ENCODE results near the gene TARS2.

TARS2 gene, protein sequence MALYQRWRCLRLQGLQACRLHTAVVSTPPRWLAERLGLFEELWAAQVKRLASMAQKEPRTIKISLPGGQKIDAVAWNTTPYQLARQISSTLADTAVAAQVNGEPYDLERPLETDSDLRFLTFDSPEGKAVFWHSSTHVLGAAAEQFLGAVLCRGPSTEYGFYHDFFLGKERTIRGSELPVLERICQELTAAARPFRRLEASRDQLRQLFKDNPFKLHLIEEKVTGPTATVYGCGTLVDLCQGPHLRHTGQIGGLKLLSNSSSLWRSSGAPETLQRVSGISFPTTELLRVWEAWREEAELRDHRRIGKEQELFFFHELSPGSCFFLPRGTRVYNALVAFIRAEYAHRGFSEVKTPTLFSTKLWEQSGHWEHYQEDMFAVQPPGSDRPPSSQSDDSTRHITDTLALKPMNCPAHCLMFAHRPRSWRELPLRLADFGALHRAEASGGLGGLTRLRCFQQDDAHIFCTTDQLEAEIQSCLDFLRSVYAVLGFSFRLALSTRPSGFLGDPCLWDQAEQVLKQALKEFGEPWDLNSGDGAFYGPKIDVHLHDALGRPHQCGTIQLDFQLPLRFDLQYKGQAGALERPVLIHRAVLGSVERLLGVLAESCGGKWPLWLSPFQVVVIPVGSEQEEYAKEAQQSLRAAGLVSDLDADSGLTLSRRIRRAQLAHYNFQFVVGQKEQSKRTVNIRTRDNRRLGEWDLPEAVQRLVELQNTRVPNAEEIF

DNA sequence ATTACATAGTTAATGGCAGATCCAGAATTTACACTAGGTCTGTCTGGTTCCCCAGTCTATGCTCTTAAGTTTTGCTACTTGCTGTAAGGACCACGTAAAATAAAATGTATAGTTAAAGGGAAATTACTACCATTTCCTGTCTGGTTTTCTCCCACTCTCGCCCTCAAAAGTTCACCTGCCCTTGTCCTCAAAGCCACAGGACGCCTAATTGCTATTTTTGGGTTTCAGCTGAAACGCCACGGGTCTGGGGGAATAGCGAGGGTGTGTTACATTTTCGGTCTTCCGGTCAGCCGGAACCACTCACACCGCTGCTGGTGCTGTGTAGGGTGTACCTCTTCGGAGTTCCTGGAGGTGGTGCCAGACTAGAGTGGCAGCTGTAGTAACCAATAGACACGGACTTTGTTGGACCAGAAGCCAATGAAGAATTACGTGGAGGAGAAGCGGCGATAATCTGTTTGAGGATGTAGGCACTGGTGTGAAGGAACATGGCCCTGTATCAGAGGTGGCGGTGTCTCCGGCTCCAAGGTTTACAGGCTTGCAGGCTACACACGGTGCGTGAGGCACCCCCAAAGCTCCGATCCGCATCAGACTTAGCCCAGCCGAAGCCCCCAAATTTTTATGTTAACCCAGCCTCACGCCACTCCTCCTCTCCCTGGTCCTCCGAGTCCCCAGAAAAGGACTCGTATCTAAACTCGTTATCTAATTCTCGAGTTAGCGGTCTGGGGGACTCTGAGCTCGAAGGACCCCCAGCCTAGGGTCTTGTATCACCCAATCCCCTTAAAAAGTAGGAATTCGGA is at the start of gene TARS2:
TSS of gene TARS2 (plus strand) at position 454 of the 797 bp plus-strand sequence. CDS start at position 486, 32 bp downstream.
- TF ChIP-seq, protein P1, sequence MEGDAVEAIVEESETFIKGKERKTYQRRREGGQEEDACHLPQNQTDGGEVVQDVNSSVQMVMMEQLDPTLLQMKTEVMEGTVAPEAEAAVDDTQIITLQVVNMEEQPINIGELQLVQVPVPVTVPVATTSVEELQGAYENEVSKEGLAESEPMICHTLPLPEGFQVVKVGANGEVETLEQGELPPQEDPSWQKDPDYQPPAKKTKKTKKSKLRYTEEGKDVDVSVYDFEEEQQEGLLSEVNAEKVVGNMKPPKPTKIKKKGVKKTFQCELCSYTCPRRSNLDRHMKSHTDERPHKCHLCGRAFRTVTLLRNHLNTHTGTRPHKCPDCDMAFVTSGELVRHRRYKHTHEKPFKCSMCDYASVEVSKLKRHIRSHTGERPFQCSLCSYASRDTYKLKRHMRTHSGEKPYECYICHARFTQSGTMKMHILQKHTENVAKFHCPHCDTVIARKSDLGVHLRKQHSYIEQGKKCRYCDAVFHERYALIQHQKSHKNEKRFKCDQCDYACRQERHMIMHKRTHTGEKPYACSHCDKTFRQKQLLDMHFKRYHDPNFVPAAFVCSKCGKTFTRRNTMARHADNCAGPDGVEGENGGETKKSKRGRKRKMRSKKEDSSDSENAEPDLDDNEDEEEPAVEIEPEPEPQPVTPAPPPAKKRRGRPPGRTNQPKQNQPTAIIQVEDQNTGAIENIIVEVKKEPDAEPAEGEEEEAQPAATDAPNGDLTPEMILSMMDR (IDR thresholded peaks at IDR 0.05; ENCODE audit: low read depth, low read length, missing control alignments) = no peak
- peak; percentile 98 for DNase-seq (ENCODE audit: extremely low read depth, low read depth)
- peak within 1 kb of the TSS; percentile 68 for H3K4me3 ChIP-seq (replicated peaks; ENCODE audit: low read depth, low read length)

DNA sequence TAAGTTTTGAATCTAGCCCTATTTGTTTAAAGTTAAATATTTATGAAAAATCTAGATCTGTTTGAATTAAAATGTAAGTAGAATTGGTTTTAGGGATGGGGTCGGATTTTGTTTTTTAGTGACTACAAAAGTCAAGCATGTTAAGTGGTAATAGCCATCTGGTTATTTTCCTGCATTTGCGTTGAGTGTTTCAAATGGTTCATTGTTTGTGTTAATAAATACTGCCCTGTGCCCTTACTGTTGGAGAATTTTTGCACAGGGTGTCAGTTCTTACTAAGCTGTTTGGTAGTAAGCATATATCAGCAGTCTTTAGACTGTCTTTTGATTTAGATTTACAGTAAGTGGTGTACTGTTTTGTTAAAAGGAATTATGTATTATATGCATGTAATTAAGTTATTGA is 46.1 kb upstream of the TARS2 start:
- no peak for DNase-seq (ENCODE audit: extremely low read depth, low read depth)
- no peak overlapping the region for H3K4me3 ChIP-seq (replicated peaks; ENCODE audit: low read depth, low read length)
- TF ChIP-seq, protein P1 (IDR thresholded peaks at IDR 0.05; ENCODE audit: low read depth, low read length, missing control alignments) = no peak

DNA sequence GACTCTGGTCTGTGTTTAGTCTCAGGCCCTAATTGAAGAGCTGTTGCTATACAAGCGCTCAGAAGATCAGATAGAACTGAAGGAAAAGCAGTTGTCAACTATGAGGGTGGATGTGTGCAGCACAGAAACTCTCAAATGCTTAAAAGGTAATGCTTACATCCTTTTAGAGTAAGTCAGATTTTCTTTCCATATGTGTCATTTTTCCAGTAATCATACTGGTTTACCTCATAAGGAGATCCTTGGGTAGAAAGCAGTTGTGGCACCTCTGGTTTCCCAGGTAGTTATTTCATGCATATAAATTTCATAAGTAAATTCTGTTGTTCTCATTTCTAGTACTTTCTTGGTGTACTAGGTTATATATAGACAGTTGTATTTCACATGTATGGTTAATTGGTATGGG is 43.0 kb upstream of the TARS2 start:
- no peak for DNase-seq (ENCODE audit: extremely low read depth, low read depth)
- H3K4me3 ChIP-seq (replicated peaks; ENCODE audit: low read depth, low read length) = no peak overlapping the region
- TF ChIP-seq, protein P1 (IDR thresholded peaks at IDR 0.05; ENCODE audit: low read depth, low read length, missing control alignments) = no peak

DNA sequence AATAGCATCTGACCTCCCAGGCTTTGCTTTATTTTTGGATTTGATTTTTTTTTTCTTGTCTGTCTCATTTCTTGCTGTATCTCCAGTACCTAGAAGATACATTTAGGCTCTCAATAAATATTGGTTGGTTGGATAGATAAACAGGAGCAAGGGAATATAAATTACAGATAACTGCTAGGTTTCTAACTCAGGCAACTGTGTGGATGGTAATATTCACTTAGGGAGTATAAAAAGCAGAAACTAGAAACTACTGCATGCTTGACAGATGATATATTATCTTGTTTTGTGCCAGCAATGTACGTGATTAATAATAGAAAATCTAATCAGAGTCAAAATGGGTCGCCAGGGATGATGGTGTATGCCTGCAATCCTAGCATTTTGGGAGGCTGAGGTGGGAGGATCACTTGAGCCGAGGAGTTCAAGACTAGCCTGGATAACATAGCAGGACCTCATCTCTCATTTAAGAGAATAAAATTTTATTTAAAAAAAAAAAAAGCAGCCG is 31.0 kb upstream of the TARS2 start:
- no peak overlapping the region for H3K4me3 ChIP-seq (replicated peaks; ENCODE audit: low read depth, low read length)
- TF ChIP-seq, protein P1 (IDR thresholded peaks at IDR 0.05; ENCODE audit: low read depth, low read length, missing control alignments) = no peak
- DNase-seq (ENCODE audit: extremely low read depth, low read depth) = no peak

DNA sequence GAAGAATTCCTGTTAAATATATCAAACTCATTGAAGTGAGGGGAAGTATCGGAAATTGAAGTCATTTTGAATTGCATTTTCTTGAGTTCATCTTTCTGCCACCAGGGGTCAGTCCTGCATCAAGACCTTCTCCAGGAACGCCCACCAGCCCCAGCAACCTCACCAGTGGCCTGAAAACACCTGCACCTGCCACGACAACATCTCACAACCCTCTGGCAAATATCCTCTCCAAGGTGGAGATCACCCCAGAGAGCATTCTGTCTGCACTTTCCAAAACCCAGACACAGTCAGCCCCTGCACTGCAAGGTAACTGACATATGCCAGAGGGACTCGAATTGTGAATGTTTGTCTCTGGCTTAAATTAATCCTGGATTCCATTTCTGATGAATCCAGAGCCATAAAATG is 22.8 kb upstream of the TARS2 start:
- no peak overlapping the region for H3K4me3 ChIP-seq (replicated peaks; ENCODE audit: low read depth, low read length)
- TF ChIP-seq, protein P1 (IDR thresholded peaks at IDR 0.05; ENCODE audit: low read depth, low read length, missing control alignments) = peak; percentile 77
- DNase-seq (ENCODE audit: extremely low read depth, low read depth) = no peak

DNA sequence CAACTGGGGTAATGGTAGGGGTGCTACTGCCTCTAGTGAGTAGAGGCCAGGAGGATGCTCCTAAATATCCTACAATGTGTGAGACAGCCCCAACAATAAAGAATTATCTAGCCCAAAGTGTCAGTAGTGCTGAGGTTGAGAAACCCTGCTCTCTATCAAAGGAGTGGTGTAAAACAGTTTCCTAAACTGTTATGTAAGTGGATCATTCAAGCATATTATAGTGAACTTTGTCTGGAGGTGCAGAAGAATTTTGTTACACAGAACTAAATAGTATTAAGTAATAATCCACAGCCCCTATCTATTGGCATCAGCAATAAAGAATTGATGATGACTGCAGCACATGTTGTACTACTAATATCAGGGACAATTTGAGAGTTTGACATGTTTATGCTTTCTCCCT is 20.3 kb upstream of the TARS2 start:
- TF ChIP-seq, protein P1 (IDR thresholded peaks at IDR 0.05; ENCODE audit: low read depth, low read length, missing control alignments) = no peak
- no peak for DNase-seq (ENCODE audit: extremely low read depth, low read depth)
- no peak overlapping the region for H3K4me3 ChIP-seq (replicated peaks; ENCODE audit: low read depth, low read length)

Data from HFF-Myc (cell line).